GM21381 (cell line): ENCODE data around the gene SESTD1.
"Not testable (repeated sequence)": the region's sequence is repeated elsewhere in the genome, so short reads cannot be mapped to it uniquely, and the experiment has no call there.

Source experiments
- ATAC-seq: cut with Tn5 transposase; IDR thresholded peaks from one replicate; pipeline ENCODE4 v1.9.1; 2021; ENCODE audit warnings: mild to moderate bottlenecking, moderate library complexity; ENCODE audit not compliant: unreplicated experiment

The SESTD1 gene

DNA sequence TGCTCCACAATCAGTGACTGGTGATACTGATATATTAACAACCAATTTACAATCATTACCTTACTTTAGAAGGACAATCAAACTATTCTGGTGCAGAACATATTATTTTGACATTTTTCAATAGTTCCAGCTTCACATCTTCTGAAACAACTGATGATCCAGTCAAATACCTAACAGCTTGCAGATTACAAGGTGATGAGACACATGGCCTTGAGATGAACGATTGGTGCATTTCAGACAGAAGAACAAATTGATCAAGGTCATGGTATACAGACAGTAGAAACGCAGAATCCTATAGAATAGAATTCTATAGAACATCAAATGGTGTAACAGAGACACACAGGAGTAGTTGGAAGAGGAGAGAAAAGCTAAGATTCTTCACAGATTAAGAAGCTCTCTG is 24.8 kb downstream of the SESTD1 start:
- no peak for ATAC-seq

DNA sequence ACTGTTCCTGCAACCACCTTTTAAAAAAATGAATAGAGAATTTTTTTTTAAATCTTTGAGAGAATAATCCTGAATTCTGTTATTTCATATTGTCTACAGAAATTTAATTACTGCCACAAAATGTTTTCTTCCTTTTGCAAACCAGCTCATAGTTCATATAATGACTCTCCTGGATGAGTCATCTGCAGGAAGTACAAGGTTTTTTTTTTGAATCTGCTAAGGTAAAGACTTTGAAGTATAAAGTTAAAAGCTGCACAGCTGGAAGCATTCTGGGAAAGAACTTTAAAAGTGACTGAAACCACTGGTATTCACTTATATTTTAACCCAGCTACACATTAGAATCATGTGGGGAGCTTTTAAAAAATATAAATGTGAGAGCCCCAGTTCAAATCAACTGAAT is 25.4 kb downstream of the SESTD1 start:
- ATAC-seq = peak; percentile 52

DNA sequence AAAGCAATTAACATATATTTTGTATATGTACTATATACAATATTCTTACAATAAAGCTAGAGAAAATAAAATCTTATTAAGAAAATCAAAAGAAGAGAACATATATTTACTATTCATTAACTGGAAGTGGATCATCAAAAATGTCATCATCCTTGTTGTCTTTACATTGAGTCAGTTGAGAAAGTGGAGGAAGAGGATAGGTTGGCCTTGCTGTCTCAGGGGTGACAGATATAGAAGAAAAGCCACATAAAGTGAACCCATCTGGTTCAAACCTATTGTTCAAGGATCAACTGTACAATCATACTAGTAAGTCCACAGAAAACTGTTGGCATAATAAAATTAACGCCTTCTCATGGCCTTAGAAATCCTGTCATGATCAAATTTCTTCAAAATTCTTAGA is 26.6 kb downstream of the SESTD1 start:
- ATAC-seq = no peak

DNA sequence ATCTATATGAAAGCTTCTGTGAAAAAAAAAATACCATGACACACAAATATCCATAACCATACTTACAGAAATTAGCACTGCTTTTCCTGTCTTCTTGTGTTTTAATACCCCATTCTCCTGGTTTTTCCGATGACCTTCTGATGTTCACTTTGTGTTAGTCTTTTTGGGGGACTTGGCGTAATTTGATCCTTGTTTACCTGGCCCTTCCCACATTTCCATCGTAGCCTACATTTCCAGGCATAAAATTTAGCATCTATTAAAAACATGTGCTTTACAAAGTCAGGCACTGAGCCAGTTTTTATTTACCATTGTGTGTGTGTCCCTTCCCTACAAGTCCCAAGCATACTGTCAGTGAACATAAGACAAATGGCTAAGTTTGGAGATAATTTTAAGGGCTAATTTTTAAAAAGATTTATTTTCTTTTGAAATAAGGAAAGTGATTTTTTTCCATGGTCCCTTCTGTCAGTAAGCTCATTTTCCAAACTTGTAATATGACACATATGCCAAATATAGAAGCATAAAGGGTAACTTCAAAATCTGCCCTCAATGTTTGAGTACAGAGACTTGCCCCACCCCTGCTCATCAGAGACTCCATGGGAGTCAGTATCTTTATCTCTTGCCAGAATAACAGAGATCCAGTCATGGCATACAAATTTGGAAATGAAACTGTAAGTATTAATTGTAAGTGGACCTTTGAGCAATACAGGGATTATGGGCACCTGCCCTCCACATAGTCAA is 27.3 kb downstream of the SESTD1 start:
- no peak for ATAC-seq

DNA sequence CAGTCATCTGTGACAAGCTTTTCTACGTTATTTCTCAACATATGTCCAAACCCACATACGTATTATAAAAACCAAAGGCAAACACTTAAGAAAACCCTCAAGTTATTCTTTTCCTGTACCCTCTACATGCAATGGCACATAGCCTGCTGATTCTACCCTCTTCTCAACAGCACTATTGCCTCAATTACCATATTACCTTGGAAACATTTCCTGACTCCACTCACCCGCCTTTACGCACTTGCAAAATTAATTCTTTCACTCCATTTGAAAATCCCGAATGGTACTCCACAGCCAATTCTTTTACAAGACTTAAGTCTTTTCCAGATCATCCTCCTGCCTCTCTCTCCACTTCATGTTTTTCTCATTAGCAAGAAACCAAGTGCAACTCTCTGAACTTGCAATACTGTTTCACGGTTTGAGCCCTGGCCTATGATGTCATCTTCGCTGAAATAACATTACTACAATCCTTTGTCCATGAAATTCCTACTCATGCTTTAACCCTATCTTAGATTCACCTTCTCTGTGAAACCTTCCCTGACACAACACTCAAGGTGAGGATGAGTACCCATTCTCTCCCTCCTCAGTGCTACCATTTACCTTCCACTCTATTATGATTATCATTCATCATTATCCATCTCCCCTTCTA is 29.0 kb downstream of the SESTD1 start:
- no peak for ATAC-seq

DNA sequence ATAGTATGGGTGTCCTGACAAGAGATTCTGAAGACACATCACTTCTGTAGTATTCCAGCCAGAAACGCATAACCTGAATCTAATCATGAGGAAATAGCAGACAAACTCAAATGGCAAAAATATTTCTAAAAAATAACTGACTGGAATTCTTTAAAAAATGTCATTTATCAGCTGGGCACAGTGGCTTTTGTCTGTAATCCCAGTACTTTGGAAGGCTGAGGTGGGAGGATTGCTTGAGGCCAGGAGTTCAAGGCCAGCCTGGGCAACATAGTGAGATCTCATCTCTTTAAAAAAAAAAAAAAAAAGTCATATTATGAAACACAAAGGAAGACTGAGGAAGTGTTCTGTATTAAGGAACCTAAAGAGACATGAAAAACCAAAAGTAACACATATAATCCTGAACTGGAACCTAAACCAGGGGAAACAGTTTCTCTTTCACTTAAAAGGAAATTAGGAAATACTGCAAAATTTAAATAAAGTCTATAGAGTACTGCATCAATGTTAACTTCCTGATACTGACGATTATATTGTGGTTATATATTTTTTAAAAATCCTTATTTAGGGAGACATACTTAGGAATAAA is 29.9 kb downstream of the SESTD1 start:
- ATAC-seq = no peak

DNA sequence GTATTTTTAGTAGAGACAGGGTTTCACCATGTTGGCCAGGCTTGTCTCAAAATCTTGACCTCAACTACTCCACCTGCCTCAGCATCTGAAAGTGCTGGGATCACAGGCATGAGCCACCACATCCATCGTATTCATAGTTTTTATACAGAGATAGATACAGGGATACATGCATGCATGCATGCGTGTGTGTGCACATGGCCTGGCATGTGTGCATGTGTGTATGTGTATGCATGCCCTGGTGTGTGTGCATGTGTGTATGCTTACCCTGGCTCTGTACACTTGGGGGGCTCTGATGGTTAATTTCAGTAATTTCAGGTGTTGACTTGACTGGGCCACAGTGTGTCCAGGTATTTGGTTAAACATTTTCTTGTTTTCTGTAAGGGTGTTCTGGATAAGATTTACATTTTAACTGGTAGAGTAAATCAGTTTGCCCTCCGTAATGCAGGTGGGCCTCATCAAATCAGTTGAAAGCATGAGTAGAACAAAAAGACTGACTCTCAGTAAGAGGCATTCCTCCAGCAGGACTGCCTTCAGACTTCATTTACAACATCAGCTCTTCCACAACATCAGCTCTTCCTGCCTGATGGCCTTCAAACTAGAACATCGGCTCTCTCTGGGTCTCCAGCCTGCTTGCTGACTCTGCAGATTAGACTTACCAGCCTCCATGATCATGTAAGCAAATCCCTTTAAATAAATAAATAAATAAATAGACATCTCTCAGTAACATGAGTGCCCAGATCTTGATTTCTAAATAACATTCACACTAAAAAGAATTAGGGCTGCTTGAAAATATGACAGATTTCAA is 30.8 kb downstream of the SESTD1 start:
- ATAC-seq = no peak

DNA sequence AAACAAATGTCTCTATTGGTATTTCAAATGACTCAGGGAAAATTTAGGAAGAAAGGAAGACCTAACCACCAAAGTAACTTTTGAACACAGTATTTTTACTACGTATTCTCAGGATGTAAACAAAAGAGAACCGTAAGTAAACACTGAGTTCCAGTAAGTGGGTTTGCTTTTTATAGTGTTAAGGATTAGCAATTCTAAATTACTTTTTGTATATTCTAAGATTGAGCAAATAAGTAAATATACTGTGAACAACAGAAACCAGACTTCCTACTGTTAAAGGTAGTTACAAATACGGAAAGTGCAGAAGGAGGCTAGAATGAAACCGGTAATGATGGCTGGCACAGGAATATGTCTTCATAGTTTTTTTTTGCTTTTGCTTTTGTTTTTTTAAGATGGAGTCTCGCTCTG is 31.5 kb downstream of the SESTD1 start:
- ATAC-seq = no peak

DNA sequence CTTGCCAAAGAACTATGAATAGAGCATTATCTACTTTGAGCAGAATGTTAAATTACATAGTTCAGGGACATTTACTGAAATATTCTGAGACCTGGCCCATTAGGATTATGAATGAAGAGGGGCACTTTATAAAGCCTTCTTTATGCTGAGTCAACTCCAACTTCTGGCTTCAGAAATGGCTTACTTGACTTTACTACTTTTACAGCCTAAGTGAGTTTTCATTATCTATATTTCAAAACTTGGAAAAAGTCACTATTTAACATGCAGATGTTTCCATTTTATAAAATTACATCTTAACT is 37.7 kb downstream of the SESTD1 start:
- ATAC-seq = no peak

DNA sequence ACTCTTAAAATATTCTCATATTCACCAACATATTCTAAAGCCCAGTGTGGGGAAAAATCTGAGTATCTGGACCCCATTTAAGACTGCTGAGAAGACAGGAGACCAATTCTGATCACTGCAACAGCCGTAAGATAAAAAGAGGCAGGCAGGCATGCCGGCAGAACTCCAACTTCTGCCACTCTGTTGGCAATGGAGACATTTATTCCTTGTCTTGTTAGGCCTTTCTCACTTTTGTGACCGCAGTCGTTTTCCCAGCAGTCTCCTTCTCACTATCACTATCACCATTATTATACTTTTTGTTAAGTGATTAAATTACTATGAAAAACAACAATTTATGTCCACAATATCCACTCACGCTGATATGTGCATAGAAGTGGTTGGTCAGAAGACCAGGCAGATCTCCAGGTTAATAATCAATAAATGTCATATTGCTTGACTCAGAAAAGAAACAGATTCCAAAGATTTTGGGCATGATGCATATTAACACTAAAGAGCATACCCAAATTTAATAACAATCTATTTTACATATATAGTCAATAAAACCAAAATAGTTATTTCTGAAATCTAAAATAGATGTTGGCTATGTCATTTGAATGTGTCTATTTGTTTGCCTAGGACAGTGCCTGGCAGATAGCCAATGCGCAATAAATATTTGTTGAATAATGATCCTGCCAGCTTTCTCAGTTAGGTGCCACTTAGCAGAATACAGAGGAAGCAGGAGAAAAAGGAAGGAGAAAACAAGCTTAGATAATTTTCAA is 38.2 kb downstream of the SESTD1 start:
- ATAC-seq = no peak

DNA sequence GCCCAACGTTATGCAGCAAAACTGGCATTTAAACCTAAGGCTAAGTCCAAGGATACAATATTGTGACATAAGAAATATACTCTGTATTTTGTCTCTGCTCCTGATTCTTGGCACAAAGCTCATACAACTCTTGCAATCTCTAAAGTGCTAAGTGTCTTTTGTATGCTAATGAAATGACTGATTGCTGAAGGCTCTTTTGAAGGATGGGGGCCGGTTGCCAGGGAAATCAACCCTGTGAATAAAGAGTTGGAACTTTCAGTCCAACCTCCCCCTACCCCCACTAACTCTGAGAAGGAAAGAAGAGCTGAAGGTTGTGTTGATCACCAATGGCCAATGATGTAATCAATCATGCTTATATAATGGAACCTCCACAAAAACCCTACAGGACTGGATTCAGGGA is 40.3 kb downstream of the SESTD1 start:
- ATAC-seq = no peak

DNA sequence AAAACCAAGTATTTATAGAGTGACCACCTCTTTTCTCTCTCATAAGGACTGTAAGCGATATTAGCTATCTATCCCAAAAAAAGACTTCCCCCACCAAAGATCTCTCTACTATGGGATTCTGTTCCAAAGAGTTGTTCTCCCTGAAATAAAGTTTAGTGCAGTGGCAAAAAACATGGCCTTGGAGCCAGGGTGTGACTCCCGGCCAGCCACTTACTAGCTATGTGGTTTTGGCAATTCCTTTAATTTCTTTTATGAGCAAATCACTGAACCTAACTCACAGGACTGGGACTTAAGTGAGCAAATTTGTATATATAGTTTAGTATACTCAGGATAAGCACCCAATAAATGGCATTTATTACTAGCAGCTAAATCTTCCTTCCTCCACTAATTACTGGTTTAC is 42.6 kb downstream of the SESTD1 start:
- ATAC-seq = no peak

DNA sequence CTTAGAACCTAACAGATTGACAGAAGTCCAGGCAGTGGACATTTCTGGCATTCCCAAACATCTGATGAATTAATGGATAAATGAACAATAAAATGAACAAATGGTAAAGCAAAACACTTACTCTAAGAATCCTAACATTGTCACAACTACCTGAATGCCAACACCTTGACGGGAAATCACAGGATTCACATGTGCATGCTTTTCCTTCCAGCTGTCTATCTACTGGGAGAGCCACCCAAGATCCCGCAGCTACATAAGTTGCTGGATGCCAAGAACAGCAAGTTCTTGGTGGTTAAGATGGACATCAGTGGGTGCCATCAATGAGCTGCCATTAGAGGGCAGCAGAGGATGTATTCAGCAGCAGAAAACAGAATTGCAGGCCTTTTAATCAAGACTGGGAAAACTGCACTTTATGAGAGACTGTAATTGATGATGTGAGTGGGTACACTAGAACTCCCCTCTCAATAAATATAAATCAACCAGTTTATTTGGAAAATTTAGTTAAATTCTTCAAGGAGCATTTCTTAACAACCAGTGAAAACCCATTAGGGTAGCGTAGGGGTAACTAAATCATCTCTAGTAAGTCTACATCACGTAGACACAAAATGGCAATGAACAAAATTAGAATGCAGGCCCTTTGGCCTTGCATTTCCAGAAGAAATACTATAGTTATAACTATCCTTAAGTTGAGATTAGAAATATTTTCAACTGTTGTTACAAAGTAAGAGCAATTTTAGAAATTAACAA is 45.6 kb downstream of the SESTD1 start:
- peak; percentile 82 for ATAC-seq

DNA sequence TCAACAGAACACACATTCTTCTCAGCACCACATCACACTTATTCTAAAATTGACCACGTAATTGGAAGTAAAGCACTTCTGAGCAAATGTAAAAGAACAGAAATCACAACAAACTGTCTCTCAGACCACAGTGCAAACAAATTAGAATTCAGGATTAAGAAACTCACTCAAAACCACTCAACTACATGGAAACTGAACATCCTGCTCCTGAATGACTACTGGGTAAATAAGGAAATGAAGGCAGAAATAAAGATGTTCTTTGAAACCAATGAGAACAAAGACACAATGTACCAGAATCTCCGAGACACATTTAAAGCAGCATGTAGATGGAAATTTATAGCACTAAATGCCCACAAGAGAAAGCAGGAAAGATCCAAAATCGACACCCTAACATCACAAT is 50.0 kb downstream of the SESTD1 start:
- ATAC-seq = not testable (repeated sequence)

DNA sequence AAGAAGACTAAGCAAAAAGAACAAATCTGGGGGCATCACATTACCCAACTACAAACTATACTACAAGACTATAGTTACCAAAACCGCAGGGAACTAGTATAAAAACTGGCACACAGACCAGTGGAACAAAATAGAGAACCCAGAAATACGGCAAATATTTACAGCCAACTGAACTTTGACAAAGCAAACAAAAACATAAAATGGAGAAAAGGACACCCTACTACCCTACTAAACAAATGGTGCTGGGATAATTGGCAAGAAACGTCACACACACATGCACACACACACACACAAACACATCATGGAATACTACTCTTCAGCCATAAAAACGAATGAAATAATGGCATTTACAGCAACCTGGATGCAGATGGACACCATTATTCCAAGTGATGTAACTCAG is 53.3 kb downstream of the SESTD1 start:
- no peak for ATAC-seq

DNA sequence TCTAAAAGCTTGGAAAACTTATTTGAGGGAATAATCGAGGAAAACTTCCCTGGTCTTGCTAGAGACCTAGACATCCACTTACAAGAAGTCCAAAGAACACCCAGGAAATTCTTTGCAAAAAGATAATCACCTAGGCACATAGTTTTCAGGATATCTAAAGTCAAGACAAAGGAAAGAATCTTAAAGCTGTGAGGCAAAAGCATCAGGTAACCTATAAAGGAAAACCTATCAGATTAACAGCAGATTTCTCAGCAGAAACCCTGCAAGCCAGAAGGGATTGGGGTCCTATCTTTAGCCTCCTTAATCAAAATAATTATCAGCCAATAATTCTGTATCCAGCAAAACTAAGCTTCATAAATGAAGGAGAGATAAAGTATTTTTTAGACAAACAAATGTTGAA is 56.4 kb downstream of the SESTD1 start:
- not testable (repeated sequence) for ATAC-seq

DNA sequence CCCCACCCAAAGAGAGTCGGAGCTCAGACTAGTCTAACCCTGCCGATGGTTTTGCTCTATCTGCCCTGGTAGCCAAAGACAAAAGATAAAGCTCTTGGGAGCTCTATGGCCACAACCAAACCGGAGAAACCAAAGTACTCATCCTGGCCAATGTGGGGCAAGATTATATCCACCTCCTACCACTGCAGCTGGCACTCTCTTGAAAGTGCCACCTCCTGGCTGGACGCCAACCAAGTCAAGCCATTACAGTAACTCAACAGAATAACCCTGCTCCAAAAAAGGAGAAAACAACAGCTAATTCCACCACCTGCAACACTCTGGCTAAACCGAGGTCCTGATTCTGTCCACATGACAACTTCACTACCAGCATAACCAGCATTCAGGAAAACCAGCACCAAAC is 57.6 kb downstream of the SESTD1 start:
- no peak for ATAC-seq

DNA sequence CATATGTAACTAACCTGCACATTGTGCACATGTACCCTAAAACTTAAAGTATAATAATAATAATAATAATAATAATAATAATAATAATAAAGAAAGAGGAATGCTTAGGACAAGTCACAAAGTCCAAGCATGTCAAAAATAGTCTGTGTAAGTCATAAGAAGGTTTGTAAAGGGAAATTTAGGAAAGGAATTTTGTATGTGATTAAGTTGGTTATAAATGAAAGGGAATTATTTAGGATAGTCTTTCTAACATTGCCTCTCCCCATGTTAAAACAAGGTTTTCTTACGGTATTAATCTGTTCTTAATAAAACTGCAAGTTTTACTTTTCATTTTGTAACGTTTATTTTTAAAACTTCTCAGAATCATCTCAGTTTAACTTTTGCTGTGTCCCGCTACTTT is 62.8 kb downstream of the SESTD1 start:
- ATAC-seq = no peak

DNA sequence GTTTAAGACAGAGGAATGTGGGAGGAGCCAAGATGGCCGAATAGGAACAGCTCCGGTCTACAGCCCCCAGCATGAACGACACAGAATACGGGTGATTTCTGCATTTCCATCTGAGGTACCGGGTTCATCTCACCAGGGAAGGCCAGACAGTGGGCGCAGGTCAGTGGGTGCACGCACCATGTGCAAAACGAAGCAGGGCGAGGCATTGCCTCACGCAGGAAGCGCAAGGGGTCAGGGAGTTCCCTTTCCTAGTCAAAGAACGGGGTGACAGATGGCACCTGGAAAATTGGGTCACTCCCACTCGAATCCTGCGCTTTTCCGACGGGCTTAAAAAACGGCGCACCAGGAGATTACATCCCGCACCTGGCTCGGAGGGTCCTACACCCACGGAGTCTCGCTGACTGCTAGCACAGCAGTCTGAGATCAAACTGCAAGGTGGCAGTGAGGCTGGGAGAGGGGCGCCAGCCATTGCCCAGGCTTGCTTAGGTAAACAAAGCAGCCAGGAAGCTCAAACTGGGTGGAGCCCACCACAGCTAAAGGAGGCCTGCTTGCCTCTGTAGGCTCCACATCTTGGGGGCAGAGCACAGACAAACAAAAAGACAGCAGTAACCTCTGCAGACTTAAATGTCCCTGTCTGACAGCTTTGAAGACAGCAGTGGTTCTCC is 68.6 kb downstream of the SESTD1 start:
- ATAC-seq = not testable (repeated sequence)

DNA sequence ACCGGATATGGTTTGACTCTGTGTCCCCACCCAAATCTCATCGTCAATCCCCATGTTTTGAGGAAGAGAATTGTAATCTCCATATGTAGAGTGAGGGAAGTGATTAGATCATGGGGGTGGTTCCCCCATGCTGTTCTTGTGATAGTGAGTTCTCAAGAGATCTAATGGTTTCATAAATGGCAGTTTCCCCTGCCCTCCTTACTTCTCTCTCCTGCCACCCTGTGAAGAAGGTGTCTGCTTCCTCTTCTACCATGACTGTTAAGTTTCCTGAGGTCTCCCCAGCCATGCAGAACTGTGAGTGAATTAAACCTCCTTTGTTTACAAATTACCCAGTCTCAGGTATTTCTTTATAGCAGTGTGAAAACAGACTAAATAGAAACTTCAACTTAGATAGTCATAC is 69.5 kb downstream of the SESTD1 start:
- ATAC-seq = no peak
